Panc1 (cell line): ENCODE measurements around the gene C13orf46.

ENCODE experiments used
- REST ChIP-seq, 2 experiments: IDR thresholded peaks; 2 replicates each; pipeline ENCODE4 v1.6.1; 2011 to 2012; ENCODE audit warnings: low read depth in 2 of 2, control low read depth in 1 of 2, low read length in 1 of 2, mild to moderate bottlenecking in 1 of 2, moderate library complexity in 1 of 2; ENCODE audit not compliant: insufficient read depth in 1 of 2
- TCF7L2 ChIP-seq: IDR thresholded peaks from 2 replicates; pipeline ENCODE4 v1.6.1; 2011; ENCODE audit warnings: mild to moderate bottlenecking, low read depth, low read length, inconsistent platforms

DNA sequence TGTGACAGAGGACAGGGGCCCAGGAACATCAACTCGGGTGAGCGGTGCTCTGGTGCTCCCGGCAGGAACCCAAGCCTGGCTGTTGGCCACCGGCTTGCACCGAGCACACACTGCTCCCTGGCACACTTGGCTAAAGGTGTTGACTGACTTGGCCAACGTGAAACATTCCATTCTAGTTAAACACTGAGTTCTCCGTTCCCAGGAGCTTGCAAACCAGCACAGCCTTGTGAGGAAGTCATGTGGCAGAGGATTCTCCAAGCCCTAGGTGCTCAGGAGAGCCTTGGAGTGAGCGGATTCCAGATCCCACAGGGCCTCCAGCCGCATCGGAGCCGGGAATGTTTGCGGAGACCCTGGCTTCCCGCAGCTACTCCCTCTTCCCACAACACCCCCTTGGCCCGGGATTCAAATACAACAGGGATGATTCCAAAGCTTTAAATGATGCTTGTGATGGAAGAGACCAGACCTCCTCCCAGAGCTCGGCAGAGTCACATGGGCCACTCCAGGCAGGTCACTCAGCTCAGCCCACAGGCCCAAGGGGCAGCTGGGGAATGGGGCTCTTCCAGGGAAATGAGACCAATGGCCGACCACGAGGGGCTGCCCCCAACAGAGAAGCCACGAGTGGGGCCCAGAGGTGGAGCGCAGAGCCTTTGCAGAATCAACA is 2.9 kb downstream of the C13orf46 start:
- TF ChIP-seq REST (IDR thresholded peaks at IDR 0.05; ENCODE audit: insufficient read depth in 1 of 2, low read depth in 2 of 2, low read length in 1 of 2): no peak
- TF ChIP-seq TCF7L2: no peak
